HepG2 (cell line): ENCODE results near the gene ZNF212. TPM values are rescaled to one million over a fixed set of nuclear protein-coding genes. Genes with fewer than 3 reads are reported as not detected.

Source experiments
- FOXA3 ChIP-seq: IDR thresholded peaks from 2 replicates; pipeline ENCODE4 v1.6.1; 2016; ENCODE audit warnings: missing genetic modification reagents, missing compliant biosample characterization
- MYC ChIP-seq: sonication (generic); formaldehyde crosslinking; IDR thresholded peaks from 2 replicates; pipeline ENCODE4 v1.9.0; 2021; ENCODE audit warnings: missing genetic modification reagents, borderline replicate concordance
- PHB2 ChIP-seq: fragments of 450-650 bp; IDR thresholded peaks from 2 replicates; pipeline ENCODE4 v1.6.1; 2018; ENCODE audit not compliant: partially characterized antibody
- REPIN1 ChIP-seq: sonication (generic); formaldehyde crosslinking; IDR thresholded peaks from 2 replicates; pipeline ENCODE4 v1.8.0; 2022; ENCODE audit warnings: missing genetic modification reagents, low read depth, mild to moderate bottlenecking, borderline replicate concordance
- ZHX1 ChIP-seq: sonication (generic); formaldehyde crosslinking; IDR thresholded peaks from 2 replicates; pipeline ENCODE4 v1.8.1; 2022; ENCODE audit warnings: low read depth, mild to moderate bottlenecking, missing genetic modification reagents
- ZNF33A ChIP-seq: sonication (generic); formaldehyde crosslinking; IDR thresholded peaks from 2 replicates; pipeline ENCODE4 v1.5.1; 2020; ENCODE audit warnings: missing genetic modification reagents, mild to moderate bottlenecking, moderate library complexity, borderline replicate concordance
- polyA plus RNA-seq, 8 experiments: library from polyadenylated mRNA; depleted of rRNA in 3 of 8; stranded (reverse) in 7 of 8; unstranded in 1 of 8; fragments of >200 nt; fragmentation: Illumina TruSeq in 4 of 8; extraction: Trizol in 4 of 8; gene quantifications; 2 replicates each; pipeline versions ENCODE4 v1.2.1 to v1.2.3, GENCODE V29; 2011 to 2016; ENCODE audit warnings: low read depth in 4 of 8, missing spikeins in 1 of 8, mixed read lengths in 1 of 8; ENCODE audit not compliant: insufficient read depth in 1 of 8
- total RNA-seq, 5 experiments: library from RNA; depleted of rRNA; stranded (reverse); fragments of >200 nt; fragmentation: Illumina TruSeq; extraction: Trizol; gene quantifications; 2 replicates each; pipeline ENCODE4 v1.2.3, GENCODE V29; 2016; ENCODE audit warnings: low read depth in 1 of 5
- TF ChIP-seq, protein P1 (sequence below), 2 experiments: fragments of 450-650 bp in 1 of 2; sonication (generic) in 1 of 2; formaldehyde crosslinking in 1 of 2; IDR thresholded peaks; 2 replicates each; pipeline versions ENCODE4 v1.6.1 to v1.8.0; 2016 to 2022; ENCODE audit warnings: antibody characterized with exemption in 1 of 2, mild to moderate bottlenecking in 1 of 2, missing genetic modification reagents in 1 of 2

ZNF212 gene
- total and polyA plus RNA-seq, 2 of the 13 experiments (the other 11 are each of a cell fraction or from before 2014, with no cell fraction given) = 2.6 to 3.8 TPM

- TF ChIP-seq, protein P1, sequence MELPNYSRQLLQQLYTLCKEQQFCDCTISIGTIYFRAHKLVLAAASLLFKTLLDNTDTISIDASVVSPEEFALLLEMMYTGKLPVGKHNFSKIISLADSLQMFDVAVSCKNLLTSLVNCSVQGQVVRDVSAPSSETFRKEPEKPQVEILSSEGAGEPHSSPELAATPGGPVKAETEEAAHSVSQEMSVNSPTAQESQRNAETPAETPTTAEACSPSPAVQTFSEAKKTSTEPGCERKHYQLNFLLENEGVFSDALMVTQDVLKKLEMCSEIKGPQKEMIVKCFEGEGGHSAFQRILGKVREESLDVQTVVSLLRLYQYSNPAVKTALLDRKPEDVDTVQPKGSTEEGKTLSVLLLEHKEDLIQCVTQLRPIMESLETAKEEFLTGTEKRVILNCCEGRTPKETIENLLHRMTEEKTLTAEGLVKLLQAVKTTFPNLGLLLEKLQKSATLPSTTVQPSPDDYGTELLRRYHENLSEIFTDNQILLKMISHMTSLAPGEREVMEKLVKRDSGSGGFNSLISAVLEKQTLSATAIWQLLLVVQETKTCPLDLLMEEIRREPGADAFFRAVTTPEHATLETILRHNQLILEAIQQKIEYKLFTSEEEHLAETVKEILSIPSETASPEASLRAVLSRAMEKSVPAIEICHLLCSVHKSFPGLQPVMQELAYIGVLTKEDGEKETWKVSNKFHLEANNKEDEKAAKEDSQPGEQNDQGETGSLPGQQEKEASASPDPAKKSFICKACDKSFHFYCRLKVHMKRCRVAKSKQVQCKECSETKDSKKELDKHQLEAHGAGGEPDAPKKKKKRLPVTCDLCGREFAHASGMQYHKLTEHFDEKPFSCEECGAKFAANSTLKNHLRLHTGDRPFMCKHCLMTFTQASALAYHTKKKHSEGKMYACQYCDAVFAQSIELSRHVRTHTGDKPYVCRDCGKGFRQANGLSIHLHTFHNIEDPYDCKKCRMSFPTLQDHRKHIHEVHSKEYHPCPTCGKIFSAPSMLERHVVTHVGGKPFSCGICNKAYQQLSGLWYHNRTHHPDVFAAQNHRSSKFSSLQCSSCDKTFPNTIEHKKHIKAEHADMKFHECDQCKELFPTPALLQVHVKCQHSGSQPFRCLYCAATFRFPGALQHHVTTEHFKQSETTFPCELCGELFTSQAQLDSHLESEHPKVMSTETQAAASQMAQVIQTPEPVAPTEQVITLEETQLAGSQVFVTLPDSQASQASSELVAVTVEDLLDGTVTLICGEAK (IDR thresholded peaks at IDR 0.05) = no peak
- TF ChIP-seq, protein P1 (CRISPR knock-in tag; IDR thresholded peaks at IDR 0.05) = peak; percentile 75
- TF ChIP-seq MYC (CRISPR knock-in tag) = peak; percentile 75; the same call in 1 of the 2 replicates
- TF ChIP-seq REPIN1 (CRISPR knock-in tag) = peak; percentile 44; the same call in 1 of the 2 replicates
- TF ChIP-seq PHB2 = no peak
- 0 out of 2 replicates have a peak, but pooled peaks have one; percentile 87 for TF ChIP-seq ZNF33A (CRISPR knock-in tag)
- TF ChIP-seq FOXA3 (CRISPR knock-in tag) = peak; percentile 75
- TF ChIP-seq ZHX1 = no peak
Measured at GRCh38 chr7:149239345-149240143, at the start of gene ZNF212 (continued).
